ENCODE results near the gene TKFC.

Gene TKFC

GRCh38 chr11:61364012-61364675 lies 31.1 kb downstream of the TKFC start:
- TF ChIP-seq TEAD4 (IDR thresholded peaks at IDR 0.05), result no peak
- TF ChIP-seq RAD21 (IDR thresholded peaks at IDR 0.05; ENCODE audit: low read depth), result no peak
- TF ChIP-seq CREB1 (IDR thresholded peaks at IDR 0.05; ENCODE audit: low read depth), result no peak
- no peak for TF ChIP-seq ZBTB7A (IDR thresholded peaks at IDR 0.05; ENCODE audit: low read depth)
- TF ChIP-seq YY1 (IDR thresholded peaks at IDR 0.05; ENCODE audit: low read depth), result no peak
- TF ChIP-seq TCF12 (IDR thresholded peaks at IDR 0.05; ENCODE audit: low read depth), result no peak
- TF ChIP-seq NFIC (IDR thresholded peaks at IDR 0.05), result no peak

GRCh38 chr11:61367406-61367805 lies 34.4 kb downstream of the TKFC start:
- TF ChIP-seq RAD21 (IDR thresholded peaks at IDR 0.05; ENCODE audit: low read depth) (no peak), CREB1 (IDR thresholded peaks at IDR 0.05; ENCODE audit: low read depth) (no peak), CEBPB (IDR thresholded peaks at IDR 0.05) (no peak), EP300 (IDR thresholded peaks at IDR 0.05; ENCODE audit: borderline replicate concordance) (no peak), USF1 (IDR thresholded peaks at IDR 0.05) (no peak), YY1 (IDR thresholded peaks at IDR 0.05; ENCODE audit: low read depth) (no peak), TCF12 (IDR thresholded peaks at IDR 0.05; ENCODE audit: low read depth) (no peak)

GRCh38 chr11:61368646-61369045 lies 35.6 kb downstream of the TKFC start:
- TF ChIP-seq NFIC (IDR thresholded peaks at IDR 0.05) (no peak), MAX (IDR thresholded peaks at IDR 0.05) (no peak), CREB1 (IDR thresholded peaks at IDR 0.05; ENCODE audit: low read depth) (no peak), TEAD4 (IDR thresholded peaks at IDR 0.05) (no peak), REST (IDR thresholded peaks at IDR 0.05; ENCODE audit: low read depth) (no peak), EGR1 (IDR thresholded peaks at IDR 0.05) (no peak), YY1 (IDR thresholded peaks at IDR 0.05; ENCODE audit: low read depth) (no peak), CEBPB (IDR thresholded peaks at IDR 0.05) (no peak), TAF1 (IDR thresholded peaks at IDR 0.05; ENCODE audit: low read depth) (no peak), EP300 (IDR thresholded peaks at IDR 0.05; ENCODE audit: borderline replicate concordance) (no peak), TCF12 (IDR thresholded peaks at IDR 0.05; ENCODE audit: low read depth) (no peak), FOXM1 (IDR thresholded peaks at IDR 0.05; ENCODE audit: borderline replicate concordance, low read depth) (no peak), USF1 (IDR thresholded peaks at IDR 0.05) (no peak), RAD21 (IDR thresholded peaks at IDR 0.05; ENCODE audit: low read depth) (no peak), ZBTB7A (IDR thresholded peaks at IDR 0.05; ENCODE audit: low read depth) (no peak)

- TF ChIP-seq FOXM1 (IDR thresholded peaks at IDR 0.05; ENCODE audit: borderline replicate concordance, low read depth) (no peak), YY1 (IDR thresholded peaks at IDR 0.05; ENCODE audit: low read depth) (no peak), TEAD4 (IDR thresholded peaks at IDR 0.05) (no peak), CREB1 (IDR thresholded peaks at IDR 0.05; ENCODE audit: low read depth) (no peak), MAX (IDR thresholded peaks at IDR 0.05) (no peak), CEBPB (IDR thresholded peaks at IDR 0.05) (no peak), USF1 (IDR thresholded peaks at IDR 0.05) (no peak), REST (IDR thresholded peaks at IDR 0.05; ENCODE audit: low read depth) (no peak), ZBTB7A (IDR thresholded peaks at IDR 0.05; ENCODE audit: low read depth) (no peak), NFIC (IDR thresholded peaks at IDR 0.05) (no peak), RAD21 (IDR thresholded peaks at IDR 0.05; ENCODE audit: low read depth) (no peak), TCF12 (IDR thresholded peaks at IDR 0.05; ENCODE audit: low read depth) (no peak), EP300 (IDR thresholded peaks at IDR 0.05; ENCODE audit: borderline replicate concordance) (no peak), EGR1 (IDR thresholded peaks at IDR 0.05) (no peak), TAF1 (IDR thresholded peaks at IDR 0.05; ENCODE audit: low read depth) (no peak)
Measured at GRCh38 chr11:61369372-61370348, 36.6 kb downstream of the TKFC start.

All from Ishikawa (cell line).